Measurements from ENCODE around the gene ERICH2.

Gene ERICH2

GRCh38 chr2:170814533-170815230, 44.5 kb downstream of the ERICH2 start:
- Histone ChIP-seq H3K27me3 (ENCODE audit: insufficient read depth, low read length) (no peaks in the 10 kb centered on the region), H3K4me2 (ENCODE audit: low read length) (no peak overlapping the region; the same call in 1 of the 2 replicates), H3K4me1 (ENCODE audit: insufficient read depth, low read length, severe bottlenecking) (peaks cover 15% of the 10 kb centered on the region), H3K9me2 (ENCODE audit: low read depth, low read length) (no peaks in the 10 kb centered on the region), H3K4me3 (ENCODE audit: low read depth, low read length, poor library complexity, severe bottlenecking) (no peak overlapping the region), H3K9ac (ENCODE audit: low read length) (no peak overlapping the region), H2AFZ (ENCODE audit: low read length) (no peak overlapping the region), H3K27ac (ENCODE audit: low read depth, low read length, poor library complexity, severe bottlenecking) (no peak overlapping the region), H3K36me3 (ENCODE audit: insufficient read depth, low read length) (no peaks in the 10 kb centered on the region), H3K79me2 (ENCODE audit: insufficient read depth, low read length) (no peaks in the 10 kb centered on the region), H3K9me3 (ENCODE audit: low read length) (no peaks in the 10 kb centered on the region), H4K20me1 (ENCODE audit: insufficient read depth, low read length) (no peaks in the 10 kb centered on the region), H3F3A (ENCODE audit: insufficient read depth, low read length) (no peaks in the 10 kb centered on the region)
- no peak for TF ChIP-seq EZH2 (IDR thresholded peaks at IDR 0.05; ENCODE audit: borderline replicate concordance, low read length)
- TF ChIP-seq CTCF (IDR thresholded peaks at IDR 0.05; ENCODE audit: low read length) = no peak

- Histone ChIP-seq H3K9me2 (ENCODE audit: low read depth, low read length) (no peaks in the 10 kb centered on the region), H3K4me1 (ENCODE audit: insufficient read depth, low read length, severe bottlenecking) (peaks cover 16% of the 10 kb centered on the region), H4K20me1 (ENCODE audit: insufficient read depth, low read length) (no peaks in the 10 kb centered on the region), H3K27ac (ENCODE audit: low read depth, low read length, poor library complexity, severe bottlenecking) (no peak overlapping the region), H3K79me2 (ENCODE audit: insufficient read depth, low read length) (no peaks in the 10 kb centered on the region), H3K9ac (ENCODE audit: low read length) (no peak overlapping the region), H3K4me2 (ENCODE audit: low read length) (peak overlapping the region; percentile 86), H3K9me3 (ENCODE audit: low read length) (no peaks in the 10 kb centered on the region), H3K4me3 (ENCODE audit: low read depth, low read length, poor library complexity, severe bottlenecking) (peak overlapping the region; percentile 62), H3K36me3 (ENCODE audit: insufficient read depth, low read length) (no peaks in the 10 kb centered on the region), H3F3A (ENCODE audit: insufficient read depth, low read length) (no peaks in the 10 kb centered on the region), H2AFZ (ENCODE audit: low read length) (no peak overlapping the region), H3K27me3 (ENCODE audit: insufficient read depth, low read length) (no peaks in the 10 kb centered on the region)
- no peak for TF ChIP-seq EZH2 (IDR thresholded peaks at IDR 0.05; ENCODE audit: borderline replicate concordance, low read length)
- TF ChIP-seq CTCF (IDR thresholded peaks at IDR 0.05; ENCODE audit: low read length) = no peak
These were observed 45.1 kb downstream of the ERICH2 start for GRCh38 chr2:170815311-170815710.

- Histone ChIP-seq H3K4me3 (ENCODE audit: low read depth, low read length, poor library complexity, severe bottlenecking) (peak overlapping the region; percentile 62), H4K20me1 (ENCODE audit: insufficient read depth, low read length) (no peaks in the 10 kb centered on the region), H3K9ac (ENCODE audit: low read length) (peak overlapping the region; percentile 40; the same call in 1 of the 2 replicates), H3K4me1 (ENCODE audit: insufficient read depth, low read length, severe bottlenecking) (peaks cover 22% of the 10 kb centered on the region), H3K27ac (ENCODE audit: low read depth, low read length, poor library complexity, severe bottlenecking) (no peak overlapping the region), H3K9me2 (ENCODE audit: low read depth, low read length) (no peaks in the 10 kb centered on the region), H3K9me3 (ENCODE audit: low read length) (no peaks in the 10 kb centered on the region), H3K36me3 (ENCODE audit: insufficient read depth, low read length) (no peaks in the 10 kb centered on the region), H3K79me2 (ENCODE audit: insufficient read depth, low read length) (no peaks in the 10 kb centered on the region), H2AFZ (ENCODE audit: low read length) (no peak overlapping the region), H3F3A (ENCODE audit: insufficient read depth, low read length) (no peaks in the 10 kb centered on the region), H3K27me3 (ENCODE audit: insufficient read depth, low read length) (no peaks in the 10 kb centered on the region), H3K4me2 (ENCODE audit: low read length) (peak overlapping the region; percentile 86)
- TF ChIP-seq EZH2 (IDR thresholded peaks at IDR 0.05; ENCODE audit: borderline replicate concordance, low read length) = no peak
- peak; percentile 88 for TF ChIP-seq CTCF (IDR thresholded peaks at IDR 0.05; ENCODE audit: low read length)
These were observed 45.7 kb downstream of the ERICH2 start for GRCh38 chr2:170815746-170816503.
